Common myeloid progenitor, CD34-positive (primary cell): ENCODE results near the gene C2CD2.

Source experiments
- CTCF ChIA-PET: fragments of 350-600 bp; sonication (Branson Sonifier 250); formaldehyde crosslinking; loops from one replicate; lab custom pipeline; 2021; ENCODE audit warnings: antibody characterized with exemption; lab: Charles Lee
- POLR2A ChIA-PET: fragments of 350-600 bp; sonication (Branson Sonifier 250); formaldehyde crosslinking; loops from one replicate; lab custom pipeline; 2021; ENCODE audit warnings: antibody characterized with exemption; lab: Charles Lee
- DNase-seq, 3 donors: peaks; one replicate each; pipeline versions ENCODE4 v3.0.0 to v3.0.0-alpha.2; 2013
- H3K27ac ChIP-seq, 2 experiments: 1 replicate in 1 of 2; 2 replicates in 1 of 2; pipeline ENCODE4 v1.7.0; 2013; ENCODE audit warnings: inconsistent platforms in 2 of 2, low read length in 2 of 2, mild to moderate bottlenecking in 2 of 2, low read depth in 1 of 2, moderate library complexity in 1 of 2; ENCODE audit not compliant: severe bottlenecking in 2 of 2, insufficient read depth in 1 of 2, poor library complexity in 1 of 2
- H3K27me3 ChIP-seq, 5 experiments: replicated peaks in 2 of 5; 1 replicate in 3 of 5; 2 replicates in 2 of 5; pipeline versions ENCODE4 v1.6.1 to v1.7.0; 2013; ENCODE audit warnings: low read length in 4 of 5, mild to moderate bottlenecking in 2 of 5, moderate library complexity in 2 of 5, inconsistent platforms in 1 of 5; ENCODE audit not compliant: insufficient read depth in 5 of 5, control insufficient read depth in 4 of 5
- H3K36me3 ChIP-seq, 4 experiments: 1 replicate in 2 of 4; 2 replicates in 2 of 4; pipeline versions ENCODE4 v1.6.1 to v1.7.0; 2013; ENCODE audit warnings: low read length in 3 of 4, control low read depth in 1 of 4, mild to moderate bottlenecking in 1 of 4; ENCODE audit not compliant: control insufficient read depth in 4 of 4, insufficient read depth in 4 of 4
- H3K4me1 ChIP-seq, 4 experiments: 1 replicate in 3 of 4; 2 replicates in 1 of 4; pipeline versions ENCODE4 v1.6.1 to v1.7.1; 2013; ENCODE audit warnings: low read length in 3 of 4, mild to moderate bottlenecking in 3 of 4, control low read depth in 1 of 4, inconsistent platforms in 1 of 4, moderate library complexity in 1 of 4; ENCODE audit not compliant: control insufficient read depth in 4 of 4, insufficient read depth in 4 of 4; ENCODE audit errors: control extremely low read depth in 1 of 4
- H3K4me3 ChIP-seq, 7 experiments: 1 replicate in 4 of 7; 2 replicates in 3 of 7; pipeline versions ENCODE4 v1.5.1 to v1.7.0; 2013; ENCODE audit warnings: mild to moderate bottlenecking in 7 of 7, low read length in 6 of 7, moderate library complexity in 6 of 7, inconsistent platforms in 2 of 7, low read depth in 2 of 7, control low read depth in 1 of 7; ENCODE audit not compliant: insufficient read depth in 4 of 7, control insufficient read depth in 1 of 7; ENCODE audit errors: extremely low read depth in 1 of 7
- H3K9me3 ChIP-seq, 5 experiments: 1 replicate in 4 of 5; 2 replicates in 1 of 5; pipeline versions ENCODE4 v1.6.1 to v1.7.1; 2013; ENCODE audit warnings: low read length in 4 of 5, mild to moderate bottlenecking in 2 of 5, inconsistent platforms in 1 of 5, low read depth in 1 of 5, moderate library complexity in 1 of 5; ENCODE audit not compliant: control insufficient read depth in 4 of 5, insufficient read depth in 2 of 5; ENCODE audit errors: control extremely low read depth in 1 of 5
- WGBS: methylation state at CpG from one replicate; pipeline ENCODE4 v1.1.5; 2013; ENCODE audit not compliant: insufficient coverage; 5-methylcytosine and 5-hydroxymethylcytosine counted together

The C2CD2 gene

DNA sequence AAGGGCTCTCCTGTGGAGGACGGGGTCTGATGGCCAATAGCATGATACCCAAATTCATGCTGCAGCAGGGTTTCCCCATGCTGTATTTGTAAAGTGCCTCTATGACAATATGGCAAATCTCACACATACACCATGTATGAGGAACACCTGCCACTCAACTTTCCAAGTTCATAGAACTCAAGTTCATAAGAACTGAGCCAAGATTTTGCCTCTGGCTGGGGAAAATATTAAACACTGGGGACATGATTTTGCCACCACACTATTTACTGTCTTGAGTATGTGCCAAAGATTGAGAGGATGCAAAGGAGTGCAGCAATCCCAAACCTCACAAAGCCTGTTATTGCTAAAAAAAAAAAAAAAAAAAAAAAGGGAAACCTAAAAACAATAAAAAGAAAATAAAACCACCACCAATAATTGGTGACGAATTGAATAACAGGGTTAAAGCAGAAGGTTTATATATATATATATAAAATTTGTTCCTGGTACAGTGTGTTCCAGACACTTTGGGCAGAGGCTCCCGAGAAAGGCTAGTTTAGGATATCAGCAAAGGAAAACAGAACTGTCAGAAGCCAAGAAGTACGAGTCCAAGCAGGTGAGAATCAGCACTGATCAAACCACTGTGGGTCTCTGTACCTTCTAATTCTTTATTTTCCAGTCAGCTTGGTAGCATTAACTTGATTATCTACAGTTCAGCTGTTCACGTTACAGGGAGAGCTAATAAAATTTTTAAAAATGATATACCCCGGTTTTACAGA, 32.0 kb upstream of the C2CD2 start:
- ChIA-PET CTCF (interaction anchor here (1.0 to 1.3 kb wide), 2 partner anchors 19 to 42 kb away, joined by 3 to 7 read pairs; no protein-coding TSS in a partner anchor), POLR2A (no interaction called here)
- H3K36me3 ChIP-seq = peaks cover 0 to 5% (median 2%) of the 10 kb centered on the region in 4 experiments
- WGBS = 100% methylated on average over 2 of the region's 6 CpGs
- no peak overlapping the region for H3K4me3 ChIP-seq
- no peaks in the 10 kb centered on the region for H3K4me1 ChIP-seq
- no peak for DNase-seq
- H3K9me3 ChIP-seq = peaks cover 0 to 2% (median 0%) of the 10 kb centered on the region in 5 experiments
- no peak overlapping the region for H3K27ac ChIP-seq
- H3K27me3 ChIP-seq = no peaks in the 10 kb centered on the region

DNA sequence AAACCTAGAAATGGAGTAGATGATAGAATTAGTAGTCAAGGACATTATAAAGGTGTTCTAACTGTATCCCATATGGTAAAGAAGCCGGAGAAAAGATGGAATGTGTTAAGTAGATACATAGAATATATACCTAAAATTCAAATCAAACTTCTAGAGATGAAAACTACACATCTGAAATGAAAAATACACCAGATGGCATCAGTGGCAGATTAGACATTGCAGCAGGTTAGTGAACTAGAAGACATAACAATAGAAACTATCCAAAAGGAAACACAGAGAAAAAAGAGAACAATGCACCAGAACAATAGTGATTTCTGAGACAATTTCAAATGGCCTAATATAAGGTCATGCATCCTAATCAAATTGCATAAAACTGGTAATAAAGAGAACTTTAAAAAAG, 29.4 kb upstream of the C2CD2 start:
- Histone ChIP-seq H3K27ac (no peak overlapping the region), H3K4me1 (no peaks in the 10 kb centered on the region), H3K4me3 (no peak overlapping the region), H3K36me3 (no peaks in the 10 kb centered on the region), H3K27me3 (no peaks in the 10 kb centered on the region), H3K9me3 (peaks cover 0 to 9% (median 3%) of the 10 kb centered on the region in 5 experiments)
- ChIA-PET CTCF (no interaction called here), POLR2A (no interaction called here)
- DNase-seq = no peak
- no CpG with 5 or more reads among the region's 1 CpG for WGBS

DNA sequence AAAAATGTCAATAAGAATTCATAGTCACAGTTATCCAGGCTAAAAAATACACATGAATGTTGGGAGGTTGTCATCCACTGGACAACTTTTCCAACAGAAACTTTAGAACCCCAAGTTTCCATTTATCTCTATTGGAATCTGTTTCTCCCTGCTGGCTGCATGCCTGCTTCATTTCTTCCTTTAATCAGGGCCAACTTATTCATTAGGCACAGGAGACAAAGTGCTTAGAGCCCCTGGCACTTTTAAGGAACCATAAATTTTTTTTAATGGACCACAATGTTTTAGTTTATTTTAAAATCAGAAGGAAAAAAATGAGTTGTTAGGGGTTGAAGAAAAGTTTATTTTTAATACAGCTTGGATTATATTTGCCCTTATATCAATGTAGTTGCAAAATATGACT, 26.7 kb upstream of the C2CD2 start:
- no peak overlapping the region for H3K27ac ChIP-seq
- POLR2A ChIA-PET = no interaction called here
- H3K9me3 ChIP-seq = peaks cover 0 to 9% (median 3%) of the 10 kb centered on the region in 5 experiments
- H3K27me3 ChIP-seq = no peaks in the 10 kb centered on the region
- no peaks in the 10 kb centered on the region for H3K4me1 ChIP-seq
- DNase-seq = no peak
- CTCF ChIA-PET = interaction anchor here (0.6 to 1.6 kb wide), 4 partner anchors 11 to 137 kb away, joined by 3 to 6 read pairs (median 3); no protein-coding TSS in a partner anchor
- H3K4me3 ChIP-seq = no peak overlapping the region
- no peaks in the 10 kb centered on the region for H3K36me3 ChIP-seq

DNA sequence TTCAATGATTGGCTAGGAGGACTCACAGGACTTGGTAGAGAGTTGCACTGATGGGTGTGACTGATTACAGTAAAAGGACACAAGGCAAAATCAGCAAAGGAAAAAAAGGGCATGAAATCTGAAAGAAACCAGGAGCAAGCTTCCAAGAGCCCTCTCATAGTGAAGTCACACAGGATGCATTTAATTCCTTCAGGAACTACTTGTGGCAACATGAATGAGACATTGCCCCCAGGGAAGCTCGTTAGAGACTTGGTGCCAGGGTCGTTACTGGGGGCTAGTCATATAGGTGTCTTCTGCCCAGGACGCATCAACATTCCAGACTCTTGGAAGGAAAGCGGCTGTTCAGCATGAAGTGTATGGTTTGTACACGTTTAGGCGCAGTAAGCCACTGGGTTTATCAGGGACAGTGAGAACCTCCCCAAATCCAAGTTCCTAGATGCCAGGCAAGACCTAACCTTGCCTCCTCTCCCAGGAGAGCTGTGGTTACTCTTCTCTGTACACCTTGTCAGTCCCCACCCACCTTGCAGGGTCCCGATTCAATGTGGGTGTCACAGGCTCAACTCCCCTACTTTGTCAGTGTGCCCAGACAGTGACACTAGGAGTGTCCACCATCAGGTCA, 26.0 kb upstream of the C2CD2 start:
- H3K27me3 ChIP-seq = no peaks in the 10 kb centered on the region
- no peaks in the 10 kb centered on the region for H3K4me1 ChIP-seq
- H3K4me3 ChIP-seq = no peak overlapping the region
- H3K27ac ChIP-seq = no peak overlapping the region
- ChIA-PET POLR2A (no interaction called here), CTCF (interaction anchor here (1.0 kb wide), 1 partner anchor 15 kb away, joined by 3 read pairs; no protein-coding TSS in a partner anchor)
- DNase-seq = no peak
- H3K36me3 ChIP-seq = no peaks in the 10 kb centered on the region
- peaks cover 0 to 9% (median 3%) of the 10 kb centered on the region in 5 experiments for H3K9me3 ChIP-seq
- 96% methylated on average over 7 of the region's 7 CpGs for WGBS

DNA sequence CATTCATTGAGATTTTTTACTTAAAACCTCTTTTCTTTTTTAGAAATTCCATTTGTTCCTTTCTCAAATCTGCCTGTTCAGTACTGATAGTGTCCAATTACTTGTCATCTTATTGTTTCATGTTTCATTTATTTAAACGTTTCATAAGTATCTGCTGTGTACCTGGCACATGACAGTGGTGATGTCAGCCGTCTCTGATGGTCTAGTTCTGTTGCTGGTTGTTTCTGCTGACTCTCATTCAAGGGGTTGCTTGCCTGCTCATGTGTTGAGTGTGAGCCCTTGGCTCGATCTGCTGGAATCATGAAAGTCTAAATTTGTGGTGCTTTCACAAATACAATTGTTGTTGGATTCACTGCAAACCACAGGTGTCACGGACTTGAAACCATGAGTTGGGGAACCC, 25.5 kb upstream of the C2CD2 start:
- Histone ChIP-seq H3K4me3 (no peak overlapping the region), H3K27me3 (no peaks in the 10 kb centered on the region), H3K27ac (no peak overlapping the region), H3K4me1 (peaks cover 0 to 2% (median 0%) of the 10 kb centered on the region in 4 experiments), H3K9me3 (peaks cover 0 to 9% (median 3%) of the 10 kb centered on the region in 5 experiments), H3K36me3 (no peaks in the 10 kb centered on the region)
- CTCF ChIA-PET = interaction anchor here (1.0 kb wide), 1 partner anchor 14 kb away, joined by 3 read pairs; no protein-coding TSS in a partner anchor
- DNase-seq = no peak
- POLR2A ChIA-PET = no interaction called here
- WGBS = 92% methylated on average over 2 of the region's 4 CpGs

DNA sequence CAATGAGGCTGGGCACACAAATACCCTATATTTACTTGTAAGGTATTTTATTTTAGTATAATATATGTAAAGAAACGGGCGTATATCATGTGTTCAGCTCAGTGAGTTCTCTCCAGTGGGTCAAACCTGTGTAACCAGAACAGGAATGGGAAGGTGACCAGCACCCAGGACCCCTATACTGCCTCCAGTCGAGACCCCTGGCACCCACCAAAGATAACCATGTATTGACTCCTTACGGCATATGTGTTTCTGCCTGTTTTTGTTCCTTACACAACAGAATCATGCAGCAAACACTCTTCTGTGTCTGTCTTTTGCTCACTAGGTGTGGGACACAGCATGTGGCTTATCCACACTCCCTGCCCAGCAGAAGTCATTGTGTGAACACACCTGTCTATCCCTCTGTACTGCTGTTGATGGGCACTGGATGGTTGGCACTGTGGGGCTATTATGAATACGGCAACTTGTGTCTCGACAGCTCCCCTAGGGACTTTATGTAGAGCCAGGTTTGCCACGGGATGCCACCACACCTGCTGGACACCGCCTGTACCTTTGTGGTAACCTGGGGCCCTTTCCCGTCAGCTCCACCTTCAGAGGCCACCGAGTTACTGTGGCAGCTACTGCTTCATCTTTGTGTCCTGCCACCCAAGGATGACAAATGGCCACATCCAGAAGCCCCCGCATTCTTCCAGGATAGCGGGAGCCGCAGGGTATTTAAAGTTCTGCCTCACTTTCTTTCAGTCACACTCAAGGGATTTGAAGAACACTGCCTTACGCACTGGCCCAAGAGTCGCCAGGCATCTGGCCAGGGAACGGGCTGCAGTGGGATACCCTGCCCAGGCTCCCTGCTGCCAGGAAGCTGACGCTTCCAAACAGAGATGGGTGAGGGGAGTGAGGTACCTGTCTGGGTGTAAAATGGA, 23.5 kb upstream of the C2CD2 start:
- H3K36me3 ChIP-seq = no peaks in the 10 kb centered on the region
- 89% methylated on average over 16 of the region's 17 CpGs for WGBS

More for the DNA sequence above, 23.5 kb upstream of the C2CD2 start:
- ChIA-PET POLR2A (interaction anchor here (0.7 to 1.4 kb wide), 2 partner anchors 15 to 653 kb away, joined by 3 read pairs; no protein-coding TSS in a partner anchor), CTCF (interaction anchor here (1.1 kb wide), 1 partner anchor 14 kb away, joined by 3 read pairs; no protein-coding TSS in a partner anchor)
- Histone ChIP-seq H3K4me3 (no peak overlapping the region), H3K4me1 (peaks cover 0 to 7% (median 2%) of the 10 kb centered on the region in 4 experiments), H3K27me3 (no peaks in the 10 kb centered on the region), H3K9me3 (peaks cover 0 to 7% (median 3%) of the 10 kb centered on the region in 5 experiments), H3K27ac (no peak overlapping the region)
- DNase-seq = no peak
